Bronchus fibroblast of lung (primary cell): ENCODE measurements around the gene PAM16. TPM values are rescaled to one million over a fixed set of nuclear protein-coding genes. Genes with fewer than 3 reads are reported as not detected.

Experiments
- total RNA-seq: library from RNA; depleted of rRNA; stranded (reverse); fragments of >200 nt; gene quantifications from 2 replicates; pipeline ENCODE4 v1.2.3, GENCODE V29; 2015

PAM16 gene
- total RNA-seq, result 60.5 and 73.1 TPM in 2 replicates

DNA sequence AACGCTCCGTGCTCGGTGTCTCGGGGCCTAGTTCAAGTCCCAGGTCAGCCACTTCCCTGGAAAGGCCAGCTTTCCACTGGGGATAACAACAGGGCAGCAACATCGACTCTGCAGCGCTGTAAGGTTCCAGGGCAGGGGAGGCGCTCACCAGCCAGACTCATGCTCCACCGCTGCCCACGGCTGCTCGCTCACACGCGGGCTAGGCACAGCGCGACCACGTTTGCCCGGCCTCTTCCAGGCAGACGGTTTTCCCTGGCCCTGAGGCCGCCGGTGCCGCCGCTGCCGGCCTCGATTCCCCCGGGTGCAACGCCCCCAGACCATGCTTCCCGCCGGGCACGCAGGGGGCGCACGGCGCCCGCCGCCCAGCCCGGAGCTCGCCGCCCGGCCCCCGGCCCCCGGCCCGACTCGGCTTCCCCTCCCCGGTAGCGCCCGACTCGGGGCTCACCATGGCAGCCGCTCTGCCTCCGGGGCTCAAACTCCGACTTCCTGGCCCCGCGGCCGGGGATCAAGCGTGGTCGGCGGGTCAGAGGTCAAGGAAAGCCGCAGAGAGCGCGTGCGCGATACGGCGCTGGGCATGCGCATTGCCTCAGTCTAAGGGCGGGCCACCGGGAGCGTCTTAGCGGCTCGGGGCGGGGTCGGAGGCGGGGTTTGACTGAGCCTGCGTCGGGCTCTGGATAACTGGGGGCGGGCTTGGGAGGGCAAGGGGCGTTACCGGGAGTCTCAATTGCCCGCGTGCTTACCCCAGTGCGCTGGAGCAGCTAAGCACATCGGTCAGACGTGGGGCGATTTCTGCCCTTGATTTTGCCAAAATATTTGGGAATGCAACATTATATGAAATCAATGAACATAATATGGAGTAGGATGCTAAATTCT is at the start of gene PAM16:
Gene PAM16, minus strand, starts transcription at position 535 of the 873 bp plus-strand sequence. Its CDS starts 87 bp downstream, at position 448.

DNA sequence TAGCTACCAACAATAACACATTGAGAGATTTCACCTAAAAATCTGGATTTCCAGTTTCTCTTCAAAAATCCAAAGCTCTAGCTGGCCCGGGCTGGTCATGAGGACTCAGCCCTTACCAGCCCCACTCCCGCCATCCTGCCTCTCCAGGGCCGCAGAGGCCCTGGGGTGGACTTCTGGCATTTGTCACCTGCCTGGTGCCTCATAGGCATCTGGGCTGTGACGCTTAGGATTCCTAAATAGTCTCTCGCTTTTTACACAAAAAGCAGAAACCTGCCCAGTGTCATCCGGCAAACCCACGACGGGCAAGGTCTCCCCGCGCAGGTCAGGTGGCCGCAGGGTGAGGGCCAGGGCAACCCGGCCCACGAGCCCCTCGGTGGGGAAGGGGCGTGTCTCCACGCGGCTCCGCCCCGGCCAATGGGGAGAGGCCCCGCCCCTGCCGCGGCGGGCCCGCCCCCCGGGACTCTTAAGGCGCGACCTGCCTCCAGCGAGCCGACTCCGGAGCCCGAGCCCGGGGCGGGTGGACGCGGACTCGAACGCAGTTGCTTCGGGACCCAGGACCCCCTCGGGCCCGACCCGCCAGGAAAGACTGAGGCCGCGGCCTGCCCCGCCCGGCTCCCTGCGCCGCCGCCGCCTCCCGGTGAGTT is 20.4 kb upstream of the PAM16 start, which contains the start of gene VASN:
Gene VASN, plus strand, starts transcription at position 492 of the 644 bp plus-strand sequence. CDS start 9,030 bp downstream, outside the sequence.

DNA sequence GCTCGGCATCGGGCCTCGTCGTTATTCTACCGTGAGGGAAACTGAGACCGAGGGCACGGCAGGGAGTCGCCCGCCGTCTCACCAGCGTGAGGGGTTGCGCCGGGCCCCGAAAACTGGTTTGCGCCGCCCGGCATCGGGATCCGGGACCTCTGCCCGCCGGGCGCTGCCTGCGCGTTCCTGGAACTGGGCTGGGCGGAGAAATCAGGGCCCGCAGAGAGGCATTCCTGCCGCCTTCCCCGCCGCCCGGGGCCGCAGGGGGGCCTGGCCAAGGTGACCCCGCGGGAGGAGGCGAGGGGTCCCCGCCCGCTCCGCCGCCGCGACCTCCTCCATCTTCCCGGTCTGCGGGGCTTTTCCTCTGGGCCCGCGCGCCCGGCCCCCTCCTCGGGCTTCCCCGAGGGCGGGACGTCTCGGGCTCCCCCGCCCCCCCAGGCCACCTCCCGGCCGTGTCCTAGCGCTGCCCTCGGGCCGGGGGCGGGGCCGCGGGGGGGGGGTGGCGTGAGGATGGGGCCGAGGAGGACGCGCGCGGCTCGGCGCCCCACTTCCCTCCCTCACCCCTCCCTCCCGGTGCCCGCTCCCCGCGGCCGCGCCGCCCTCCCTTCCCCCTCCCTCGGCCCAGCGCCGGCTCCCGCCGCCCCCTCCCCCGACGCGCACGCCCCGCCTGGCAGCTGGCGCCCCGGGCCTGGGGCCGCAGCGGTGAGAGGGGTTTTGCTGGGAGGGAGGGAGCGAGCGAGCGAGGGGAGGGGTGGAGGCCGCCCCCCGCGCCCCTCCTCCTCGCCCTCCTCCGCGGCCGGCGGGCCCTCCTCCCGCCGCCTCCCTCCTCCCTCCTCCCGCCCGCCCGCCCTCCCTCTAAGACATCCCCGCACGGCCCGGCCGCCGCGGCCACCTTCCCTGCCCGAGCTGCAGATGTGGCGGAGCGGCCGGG is 35.7 kb downstream of the PAM16 start, which contains the start of gene GLIS2:
Gene GLIS2, plus strand, starts transcription at position 882 of the 922 bp plus-strand sequence. CDS start 16,214 bp downstream, outside the sequence.

Other genes with a start within 250 kb of the PAM16 start
- gene ADCY9, start 234.9 kb downstream of the PAM16 start, total RNA-seq, result 14.3 and 14.6 TPM in 2 replicates
- gene SRL, start 109.2 kb downstream of the PAM16 start, total RNA-seq, result not detected in 2 replicates
- gene TFAP4, start 78.3 kb downstream of the PAM16 start, total RNA-seq, result 11.4 and 11.8 TPM in 2 replicates
- 3.2 and 3.3 TPM in 2 replicates for gene GLIS2, start 35.3 kb downstream of the PAM16 start, total RNA-seq
- 69.6 and 76.8 TPM in 2 replicates for gene VASN, start 20.5 kb upstream of the PAM16 start, total RNA-seq
- 12.1 and 12.8 TPM in 2 replicates for gene CORO7, start 65.3 kb upstream of the PAM16 start, total RNA-seq
- 51.4 and 52.9 TPM in 2 replicates for gene DNAJA3, start 74.5 kb upstream of the PAM16 start, total RNA-seq
- gene NMRAL1, start 123.3 kb upstream of the PAM16 start, total RNA-seq, result 89.6 and 101 TPM in 2 replicates
- 54.1 and 60.0 TPM in 2 replicates for gene HMOX2, start 125.1 kb upstream of the PAM16 start, total RNA-seq
- gene CDIP1, start 187.5 kb upstream of the PAM16 start, total RNA-seq, result 8.0 and 9.9 TPM in 2 replicates
- under 0.01 and 0.17 TPM in 2 replicates for gene C16orf96, start 205.0 kb upstream of the PAM16 start, total RNA-seq